HL-60 (cell line): ENCODE measurements around the gene HPCAL4.

ENCODE experiments used
- DNase-seq, 2 experiments: peaks; one replicate each; pipeline ENCODE4 v3.0.0-alpha.2; 2010 to 2020; ENCODE audit warnings: low read depth in 1 of 2, low spot score in 1 of 2
- H3K27ac ChIP-seq: fragments of 250-450 bp; sonication (Bioruptor Pico); replicated peaks from 2 replicates; pipeline ENCODE4 v1.5.1; 2020; ENCODE audit warnings: mild to moderate bottlenecking, moderate library complexity
- H3K27me3 ChIP-seq: fragments of 250-450 bp; sonication (Bioruptor Pico); 2 replicates; pipeline ENCODE4 v1.5.1; 2021; ENCODE audit warnings: mild to moderate bottlenecking, moderate library complexity; ENCODE audit not compliant: insufficient read depth, poor library complexity, severe bottlenecking
- H3K4me3 ChIP-seq: replicated peaks from 2 replicates; pipeline ENCODE4 v1.5.1; 2011; ENCODE audit warnings: mild to moderate bottlenecking, control low read depth, low read length; ENCODE audit not compliant: insufficient read depth
- GABPA ChIP-seq: IDR thresholded peaks from 2 replicates; pipeline ENCODE4 v1.6.1; 2012; ENCODE audit warnings: low read depth
- POLR2AphosphoS5 ChIP-seq: IDR thresholded peaks from 2 replicates; pipeline ENCODE4 v1.6.1; 2012; ENCODE audit warnings: low read depth
- SPI1 ChIP-seq: IDR thresholded peaks from 2 replicates; pipeline ENCODE4 v1.6.1; 2012; ENCODE audit warnings: low read depth, mild to moderate bottlenecking, borderline replicate concordance
- TF ChIP-seq, protein P1 (sequence below): IDR thresholded peaks from one replicate; pipeline ENCODE4 v1.5.1; 2011; ENCODE audit warnings: low read length, control low read depth, inconsistent platforms; ENCODE audit not compliant: insufficient read depth
- TF ChIP-seq, protein P2 (sequence below): IDR thresholded peaks from 2 replicates; pipeline ENCODE4 v1.6.1; 2012; ENCODE audit warnings: low read depth; ENCODE audit not compliant: insufficient replicate concordance

Gene HPCAL4

DNA sequence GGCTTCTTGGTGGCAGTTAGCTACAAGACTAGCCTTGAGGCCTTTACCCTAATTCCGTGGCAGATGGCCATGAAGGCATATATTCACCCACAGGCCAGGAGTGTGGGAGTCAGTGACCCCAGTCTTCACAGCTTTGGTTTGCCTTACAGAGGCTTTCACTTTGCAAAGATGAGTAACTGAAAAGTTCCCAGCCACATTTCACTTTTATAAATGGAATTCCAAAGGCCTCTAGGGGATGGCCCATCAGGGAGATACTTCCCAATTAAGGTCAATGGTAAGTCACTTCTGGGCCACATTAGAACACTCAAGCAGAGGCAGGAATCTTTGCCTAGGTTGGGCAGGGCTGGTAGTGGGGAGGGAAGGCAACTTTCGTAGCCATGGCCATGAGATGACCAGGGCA lies 38.7 kb downstream of the HPCAL4 start:
- H3K4me3 ChIP-seq = no peak overlapping the region
- DNase-seq = no peak
- no peak overlapping the region for H3K27ac ChIP-seq
- H3K27me3 ChIP-seq = peaks cover 2% of the 10 kb centered on the region
- TF ChIP-seq SPI1 = no peak
- TF ChIP-seq, protein P1, sequence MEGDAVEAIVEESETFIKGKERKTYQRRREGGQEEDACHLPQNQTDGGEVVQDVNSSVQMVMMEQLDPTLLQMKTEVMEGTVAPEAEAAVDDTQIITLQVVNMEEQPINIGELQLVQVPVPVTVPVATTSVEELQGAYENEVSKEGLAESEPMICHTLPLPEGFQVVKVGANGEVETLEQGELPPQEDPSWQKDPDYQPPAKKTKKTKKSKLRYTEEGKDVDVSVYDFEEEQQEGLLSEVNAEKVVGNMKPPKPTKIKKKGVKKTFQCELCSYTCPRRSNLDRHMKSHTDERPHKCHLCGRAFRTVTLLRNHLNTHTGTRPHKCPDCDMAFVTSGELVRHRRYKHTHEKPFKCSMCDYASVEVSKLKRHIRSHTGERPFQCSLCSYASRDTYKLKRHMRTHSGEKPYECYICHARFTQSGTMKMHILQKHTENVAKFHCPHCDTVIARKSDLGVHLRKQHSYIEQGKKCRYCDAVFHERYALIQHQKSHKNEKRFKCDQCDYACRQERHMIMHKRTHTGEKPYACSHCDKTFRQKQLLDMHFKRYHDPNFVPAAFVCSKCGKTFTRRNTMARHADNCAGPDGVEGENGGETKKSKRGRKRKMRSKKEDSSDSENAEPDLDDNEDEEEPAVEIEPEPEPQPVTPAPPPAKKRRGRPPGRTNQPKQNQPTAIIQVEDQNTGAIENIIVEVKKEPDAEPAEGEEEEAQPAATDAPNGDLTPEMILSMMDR = no peak
- TF ChIP-seq GABPA = no peak
- TF ChIP-seq POLR2AphosphoS5 = no peak
- TF ChIP-seq, protein P2, sequence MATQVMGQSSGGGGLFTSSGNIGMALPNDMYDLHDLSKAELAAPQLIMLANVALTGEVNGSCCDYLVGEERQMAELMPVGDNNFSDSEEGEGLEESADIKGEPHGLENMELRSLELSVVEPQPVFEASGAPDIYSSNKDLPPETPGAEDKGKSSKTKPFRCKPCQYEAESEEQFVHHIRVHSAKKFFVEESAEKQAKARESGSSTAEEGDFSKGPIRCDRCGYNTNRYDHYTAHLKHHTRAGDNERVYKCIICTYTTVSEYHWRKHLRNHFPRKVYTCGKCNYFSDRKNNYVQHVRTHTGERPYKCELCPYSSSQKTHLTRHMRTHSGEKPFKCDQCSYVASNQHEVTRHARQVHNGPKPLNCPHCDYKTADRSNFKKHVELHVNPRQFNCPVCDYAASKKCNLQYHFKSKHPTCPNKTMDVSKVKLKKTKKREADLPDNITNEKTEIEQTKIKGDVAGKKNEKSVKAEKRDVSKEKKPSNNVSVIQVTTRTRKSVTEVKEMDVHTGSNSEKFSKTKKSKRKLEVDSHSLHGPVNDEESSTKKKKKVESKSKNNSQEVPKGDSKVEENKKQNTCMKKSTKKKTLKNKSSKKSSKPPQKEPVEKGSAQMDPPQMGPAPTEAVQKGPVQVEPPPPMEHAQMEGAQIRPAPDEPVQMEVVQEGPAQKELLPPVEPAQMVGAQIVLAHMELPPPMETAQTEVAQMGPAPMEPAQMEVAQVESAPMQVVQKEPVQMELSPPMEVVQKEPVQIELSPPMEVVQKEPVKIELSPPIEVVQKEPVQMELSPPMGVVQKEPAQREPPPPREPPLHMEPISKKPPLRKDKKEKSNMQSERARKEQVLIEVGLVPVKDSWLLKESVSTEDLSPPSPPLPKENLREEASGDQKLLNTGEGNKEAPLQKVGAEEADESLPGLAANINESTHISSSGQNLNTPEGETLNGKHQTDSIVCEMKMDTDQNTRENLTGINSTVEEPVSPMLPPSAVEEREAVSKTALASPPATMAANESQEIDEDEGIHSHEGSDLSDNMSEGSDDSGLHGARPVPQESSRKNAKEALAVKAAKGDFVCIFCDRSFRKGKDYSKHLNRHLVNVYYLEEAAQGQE = no peak

DNA sequence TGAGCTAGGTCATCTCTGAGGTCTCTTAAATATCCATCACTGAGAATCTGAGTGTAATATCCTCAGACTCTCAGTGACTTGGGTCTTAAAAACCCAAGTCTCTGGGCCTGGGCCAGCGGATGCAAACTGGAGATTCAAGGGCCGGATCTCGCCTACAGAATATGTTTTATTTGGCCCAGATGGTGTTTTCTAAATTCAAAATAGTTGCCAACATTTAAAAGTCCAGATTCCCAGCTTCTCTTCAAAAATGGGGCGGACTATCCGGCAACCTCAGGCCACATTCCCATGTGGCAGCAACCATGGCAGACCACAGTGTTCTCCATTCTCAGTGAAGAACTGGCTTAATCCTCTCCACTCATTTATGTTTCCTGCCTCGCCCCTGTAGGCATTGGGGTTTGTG lies 39.1 kb downstream of the HPCAL4 start:
- Histone ChIP-seq H3K4me3 (no peak overlapping the region), H3K27ac (no peak overlapping the region), H3K27me3 (peaks cover 2% of the 10 kb centered on the region)
- TF ChIP-seq POLR2AphosphoS5 (no peak), SPI1 (no peak), GABPA (no peak)
- TF ChIP-seq, protein P2 = no peak
- TF ChIP-seq, protein P1 = no peak
- DNase-seq = no peak

DNA sequence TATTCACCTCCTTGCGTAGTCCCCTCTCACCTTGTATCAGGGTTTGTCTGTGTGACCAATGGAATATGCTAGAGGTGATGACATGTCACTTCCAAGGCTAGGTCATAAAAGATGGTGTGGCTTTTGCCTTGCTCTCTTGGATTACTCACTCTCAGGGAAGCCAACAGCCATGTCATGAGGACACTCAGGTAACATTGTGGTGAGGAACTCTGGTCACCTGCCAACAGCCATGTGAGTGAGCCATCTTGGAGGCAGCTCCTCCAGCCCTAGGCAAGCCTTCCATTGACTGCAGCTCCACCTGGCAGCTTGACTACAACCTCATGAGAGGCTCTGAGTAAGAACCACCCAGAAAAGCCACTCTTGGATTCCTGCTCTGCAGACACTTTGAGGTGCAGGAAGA lies 40.8 kb downstream of the HPCAL4 start:
- H3K27ac ChIP-seq = no peak overlapping the region
- TF ChIP-seq, protein P2 = no peak
- no peak for TF ChIP-seq GABPA
- no peak for TF ChIP-seq SPI1
- TF ChIP-seq, protein P1 = no peak
- TF ChIP-seq POLR2AphosphoS5 = no peak
- DNase-seq = no peak
- no peak overlapping the region for H3K4me3 ChIP-seq
- peaks cover 2% of the 10 kb centered on the region for H3K27me3 ChIP-seq
